ENCODE results near the gene DNAJC1. TPM values are rescaled to one million over a fixed set of nuclear protein-coding genes. Genes with fewer than 3 reads are reported as not detected.

The DNAJC1 gene
- total and polyA plus RNA-seq, 2 of the 8 experiments (the other 6 are each of a cell fraction or from before 2014, with no cell fraction given), result 6.8 to 14.8 TPM

DNA sequence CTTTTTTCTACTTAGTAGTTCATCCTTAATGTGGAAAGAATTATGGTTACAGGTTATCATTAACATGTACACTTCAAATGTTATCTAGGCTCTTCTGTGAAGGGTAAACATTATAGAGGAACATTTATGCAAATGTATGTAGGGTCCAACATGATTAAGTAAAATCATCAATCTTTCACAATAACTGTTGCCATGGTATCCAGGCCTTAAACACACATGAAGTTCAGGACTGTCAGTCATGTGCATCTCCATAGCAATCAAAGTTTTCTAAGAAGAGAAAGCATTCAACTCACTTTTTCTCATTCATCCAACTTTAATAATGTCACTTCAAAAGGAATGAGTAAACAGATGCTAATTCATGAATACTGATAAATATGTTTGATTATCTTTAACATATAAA is 83.6 kb downstream of the DNAJC1 start (continued):
- TF ChIP-seq, protein P1, sequence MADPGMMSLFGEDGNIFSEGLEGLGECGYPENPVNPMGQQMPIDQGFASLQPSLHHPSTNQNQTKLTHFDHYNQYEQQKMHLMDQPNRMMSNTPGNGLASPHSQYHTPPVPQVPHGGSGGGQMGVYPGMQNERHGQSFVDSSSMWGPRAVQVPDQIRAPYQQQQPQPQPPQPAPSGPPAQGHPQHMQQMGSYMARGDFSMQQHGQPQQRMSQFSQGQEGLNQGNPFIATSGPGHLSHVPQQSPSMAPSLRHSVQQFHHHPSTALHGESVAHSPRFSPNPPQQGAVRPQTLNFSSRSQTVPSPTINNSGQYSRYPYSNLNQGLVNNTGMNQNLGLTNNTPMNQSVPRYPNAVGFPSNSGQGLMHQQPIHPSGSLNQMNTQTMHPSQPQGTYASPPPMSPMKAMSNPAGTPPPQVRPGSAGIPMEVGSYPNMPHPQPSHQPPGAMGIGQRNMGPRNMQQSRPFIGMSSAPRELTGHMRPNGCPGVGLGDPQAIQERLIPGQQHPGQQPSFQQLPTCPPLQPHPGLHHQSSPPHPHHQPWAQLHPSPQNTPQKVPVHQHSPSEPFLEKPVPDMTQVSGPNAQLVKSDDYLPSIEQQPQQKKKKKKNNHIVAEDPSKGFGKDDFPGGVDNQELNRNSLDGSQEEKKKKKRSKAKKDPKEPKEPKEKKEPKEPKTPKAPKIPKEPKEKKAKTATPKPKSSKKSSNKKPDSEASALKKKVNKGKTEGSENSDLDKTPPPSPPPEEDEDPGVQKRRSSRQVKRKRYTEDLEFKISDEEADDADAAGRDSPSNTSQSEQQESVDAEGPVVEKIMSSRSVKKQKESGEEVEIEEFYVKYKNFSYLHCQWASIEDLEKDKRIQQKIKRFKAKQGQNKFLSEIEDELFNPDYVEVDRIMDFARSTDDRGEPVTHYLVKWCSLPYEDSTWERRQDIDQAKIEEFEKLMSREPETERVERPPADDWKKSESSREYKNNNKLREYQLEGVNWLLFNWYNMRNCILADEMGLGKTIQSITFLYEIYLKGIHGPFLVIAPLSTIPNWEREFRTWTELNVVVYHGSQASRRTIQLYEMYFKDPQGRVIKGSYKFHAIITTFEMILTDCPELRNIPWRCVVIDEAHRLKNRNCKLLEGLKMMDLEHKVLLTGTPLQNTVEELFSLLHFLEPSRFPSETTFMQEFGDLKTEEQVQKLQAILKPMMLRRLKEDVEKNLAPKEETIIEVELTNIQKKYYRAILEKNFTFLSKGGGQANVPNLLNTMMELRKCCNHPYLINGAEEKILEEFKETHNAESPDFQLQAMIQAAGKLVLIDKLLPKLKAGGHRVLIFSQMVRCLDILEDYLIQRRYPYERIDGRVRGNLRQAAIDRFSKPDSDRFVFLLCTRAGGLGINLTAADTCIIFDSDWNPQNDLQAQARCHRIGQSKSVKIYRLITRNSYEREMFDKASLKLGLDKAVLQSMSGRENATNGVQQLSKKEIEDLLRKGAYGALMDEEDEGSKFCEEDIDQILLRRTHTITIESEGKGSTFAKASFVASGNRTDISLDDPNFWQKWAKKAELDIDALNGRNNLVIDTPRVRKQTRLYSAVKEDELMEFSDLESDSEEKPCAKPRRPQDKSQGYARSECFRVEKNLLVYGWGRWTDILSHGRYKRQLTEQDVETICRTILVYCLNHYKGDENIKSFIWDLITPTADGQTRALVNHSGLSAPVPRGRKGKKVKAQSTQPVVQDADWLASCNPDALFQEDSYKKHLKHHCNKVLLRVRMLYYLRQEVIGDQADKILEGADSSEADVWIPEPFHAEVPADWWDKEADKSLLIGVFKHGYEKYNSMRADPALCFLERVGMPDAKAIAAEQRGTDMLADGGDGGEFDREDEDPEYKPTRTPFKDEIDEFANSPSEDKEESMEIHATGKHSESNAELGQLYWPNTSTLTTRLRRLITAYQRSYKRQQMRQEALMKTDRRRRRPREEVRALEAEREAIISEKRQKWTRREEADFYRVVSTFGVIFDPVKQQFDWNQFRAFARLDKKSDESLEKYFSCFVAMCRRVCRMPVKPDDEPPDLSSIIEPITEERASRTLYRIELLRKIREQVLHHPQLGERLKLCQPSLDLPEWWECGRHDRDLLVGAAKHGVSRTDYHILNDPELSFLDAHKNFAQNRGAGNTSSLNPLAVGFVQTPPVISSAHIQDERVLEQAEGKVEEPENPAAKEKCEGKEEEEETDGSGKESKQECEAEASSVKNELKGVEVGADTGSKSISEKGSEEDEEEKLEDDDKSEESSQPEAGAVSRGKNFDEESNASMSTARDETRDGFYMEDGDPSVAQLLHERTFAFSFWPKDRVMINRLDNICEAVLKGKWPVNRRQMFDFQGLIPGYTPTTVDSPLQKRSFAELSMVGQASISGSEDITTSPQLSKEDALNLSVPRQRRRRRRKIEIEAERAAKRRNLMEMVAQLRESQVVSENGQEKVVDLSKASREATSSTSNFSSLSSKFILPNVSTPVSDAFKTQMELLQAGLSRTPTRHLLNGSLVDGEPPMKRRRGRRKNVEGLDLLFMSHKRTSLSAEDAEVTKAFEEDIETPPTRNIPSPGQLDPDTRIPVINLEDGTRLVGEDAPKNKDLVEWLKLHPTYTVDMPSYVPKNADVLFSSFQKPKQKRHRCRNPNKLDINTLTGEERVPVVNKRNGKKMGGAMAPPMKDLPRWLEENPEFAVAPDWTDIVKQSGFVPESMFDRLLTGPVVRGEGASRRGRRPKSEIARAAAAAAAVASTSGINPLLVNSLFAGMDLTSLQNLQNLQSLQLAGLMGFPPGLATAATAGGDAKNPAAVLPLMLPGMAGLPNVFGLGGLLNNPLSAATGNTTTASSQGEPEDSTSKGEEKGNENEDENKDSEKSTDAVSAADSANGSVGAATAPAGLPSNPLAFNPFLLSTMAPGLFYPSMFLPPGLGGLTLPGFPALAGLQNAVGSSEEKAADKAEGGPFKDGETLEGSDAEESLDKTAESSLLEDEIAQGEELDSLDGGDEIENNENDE (IDR thresholded peaks at IDR 0.05; ENCODE audit: insufficient replicate concordance, low read length), result no peak
- TF ChIP-seq, protein P2, sequence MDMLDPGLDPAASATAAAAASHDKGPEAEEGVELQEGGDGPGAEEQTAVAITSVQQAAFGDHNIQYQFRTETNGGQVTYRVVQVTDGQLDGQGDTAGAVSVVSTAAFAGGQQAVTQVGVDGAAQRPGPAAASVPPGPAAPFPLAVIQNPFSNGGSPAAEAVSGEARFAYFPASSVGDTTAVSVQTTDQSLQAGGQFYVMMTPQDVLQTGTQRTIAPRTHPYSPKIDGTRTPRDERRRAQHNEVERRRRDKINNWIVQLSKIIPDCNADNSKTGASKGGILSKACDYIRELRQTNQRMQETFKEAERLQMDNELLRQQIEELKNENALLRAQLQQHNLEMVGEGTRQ (IDR thresholded peaks at IDR 0.05; ENCODE audit: low read length), result no peak
